Activated effector memory CD4-positive, alpha-beta T cell treated with Interleukin-2 at 50 U/mL for 16 hours (primary cell): ENCODE data around the gene HRCT1.
A peak's percentile ranks its signal among the peaks of the same experiment; 100 is the strongest.

Experiments
- DNase-seq: peaks from one replicate; pipeline ENCODE4 v3.0.0-alpha.2; 2020

The HRCT1 gene

DNA sequence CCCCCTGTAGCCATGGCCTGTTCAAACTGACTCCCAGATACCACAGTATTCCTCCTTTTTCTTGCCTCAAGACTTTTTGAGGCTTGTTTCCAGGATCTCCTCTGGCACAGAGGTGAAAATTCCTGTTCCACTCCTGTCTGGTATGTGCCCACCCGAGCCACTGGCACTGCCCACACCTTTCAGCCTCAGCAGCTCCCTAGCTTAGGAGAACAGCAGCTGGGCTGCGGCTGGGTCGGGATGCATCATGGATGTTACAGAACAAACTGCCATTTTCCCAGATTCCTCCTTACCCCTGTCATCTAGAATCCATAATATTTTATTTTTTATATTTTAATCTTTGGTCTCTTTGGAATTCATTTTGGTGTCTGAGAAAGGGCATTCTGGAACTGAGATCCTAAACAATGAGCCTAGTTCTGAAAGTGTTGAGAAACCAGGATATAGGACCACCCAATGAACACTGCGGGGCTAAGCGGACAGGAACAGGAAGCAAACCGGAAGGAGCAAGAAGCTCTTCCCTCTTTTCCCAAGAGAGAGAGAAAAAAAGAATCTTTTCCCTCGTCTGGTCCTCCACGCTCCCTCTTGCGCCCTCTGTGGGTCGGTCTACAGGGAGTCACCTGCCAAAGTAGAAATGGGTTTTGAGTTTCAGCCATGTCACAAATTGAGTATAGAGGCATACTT lies 39.5 kb downstream of the HRCT1 start:
- peak; percentile 49 for DNase-seq

DNA sequence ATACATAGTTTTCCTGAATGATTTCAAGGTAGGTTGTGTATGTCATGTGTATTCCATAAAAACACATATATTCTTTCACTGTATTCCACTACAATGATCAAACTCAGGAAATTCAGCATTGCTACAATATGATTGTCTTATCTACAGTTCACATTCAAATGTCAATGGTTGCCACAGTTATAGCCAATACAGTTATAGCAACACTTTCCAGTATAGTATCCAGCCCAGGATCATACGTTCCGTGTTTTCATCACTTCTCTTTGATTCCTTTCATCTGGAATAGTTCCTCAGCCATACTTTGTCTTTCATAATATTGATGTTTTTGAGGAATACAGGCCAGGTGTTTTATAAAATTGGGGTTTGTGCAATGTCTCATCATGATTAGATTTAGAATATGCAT lies 42.4 kb downstream of the HRCT1 start:
- DNase-seq: no peak

DNA sequence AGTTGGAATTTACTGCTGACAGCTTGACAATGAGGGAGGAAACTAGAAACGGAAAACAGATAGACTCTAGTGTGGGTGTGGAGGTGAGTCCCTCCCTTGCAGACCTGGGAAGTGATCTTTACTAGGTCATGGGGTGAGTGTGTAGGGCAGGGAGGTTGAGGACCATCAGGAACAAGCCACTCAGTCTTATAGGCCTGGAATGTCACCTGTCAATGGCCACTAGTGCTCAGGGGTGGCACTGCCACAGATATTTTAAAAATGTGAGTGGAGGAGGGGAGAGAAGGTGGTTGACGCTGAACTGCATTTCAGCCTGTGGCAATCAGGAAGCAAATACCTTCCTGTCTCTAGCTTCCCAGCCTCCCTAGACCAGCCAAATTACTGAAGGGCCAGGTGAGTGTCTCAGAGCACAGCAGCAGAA lies 42.9 kb downstream of the HRCT1 start:
- no peak for DNase-seq

DNA sequence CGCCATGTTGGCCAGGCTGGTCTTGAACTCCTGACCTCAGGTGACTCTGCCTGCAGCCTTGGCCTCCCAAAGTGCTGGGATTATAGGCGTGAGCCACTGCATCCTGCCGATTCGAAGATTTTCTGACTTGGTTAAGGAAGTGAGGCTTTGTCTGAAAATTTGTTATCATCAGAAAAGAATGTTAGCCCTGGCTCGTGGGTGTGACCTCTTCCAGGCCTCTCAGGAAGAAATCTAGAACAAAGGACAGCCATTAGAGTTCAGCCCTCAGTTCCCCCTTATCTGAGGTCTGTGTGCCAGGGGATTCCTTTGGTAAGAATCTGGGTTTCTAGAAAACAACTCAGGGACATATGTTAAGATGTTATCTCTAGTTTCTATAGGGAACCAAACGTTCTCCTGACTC lies 45.7 kb downstream of the HRCT1 start:
- DNase-seq: no peak

DNA sequence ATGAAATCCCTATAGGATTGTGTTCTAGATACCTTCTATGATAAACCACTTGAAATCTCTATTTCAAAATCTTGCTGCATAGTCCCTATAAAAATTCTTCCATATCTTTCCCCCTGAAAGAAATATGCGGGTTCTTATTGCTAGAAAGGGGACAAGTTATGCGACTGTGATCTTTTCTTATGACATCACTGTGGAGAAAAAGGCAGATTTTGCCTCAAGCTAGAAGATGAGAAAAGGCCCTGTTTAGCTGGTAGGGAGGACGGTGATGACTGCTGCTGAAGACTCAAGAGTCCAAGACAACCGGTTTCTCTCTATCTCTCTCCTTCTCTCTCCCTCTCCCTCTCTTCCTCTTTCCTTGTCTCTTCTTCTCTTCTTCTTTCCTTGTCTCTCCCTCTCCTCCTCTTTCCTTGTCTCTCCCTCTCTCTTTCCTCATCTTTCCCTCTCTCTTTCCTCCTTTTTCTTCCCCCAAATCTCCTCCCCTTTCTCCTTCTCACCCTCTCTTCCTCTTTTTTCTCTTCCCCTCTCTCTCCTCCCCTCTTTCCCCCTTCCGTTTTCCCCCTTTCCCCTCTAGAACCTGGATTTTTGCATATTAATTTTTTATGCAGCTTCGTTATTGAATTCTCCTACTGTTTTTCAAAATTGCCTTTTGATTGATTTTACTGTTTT lies 46.7 kb downstream of the HRCT1 start:
- no peak for DNase-seq

DNA sequence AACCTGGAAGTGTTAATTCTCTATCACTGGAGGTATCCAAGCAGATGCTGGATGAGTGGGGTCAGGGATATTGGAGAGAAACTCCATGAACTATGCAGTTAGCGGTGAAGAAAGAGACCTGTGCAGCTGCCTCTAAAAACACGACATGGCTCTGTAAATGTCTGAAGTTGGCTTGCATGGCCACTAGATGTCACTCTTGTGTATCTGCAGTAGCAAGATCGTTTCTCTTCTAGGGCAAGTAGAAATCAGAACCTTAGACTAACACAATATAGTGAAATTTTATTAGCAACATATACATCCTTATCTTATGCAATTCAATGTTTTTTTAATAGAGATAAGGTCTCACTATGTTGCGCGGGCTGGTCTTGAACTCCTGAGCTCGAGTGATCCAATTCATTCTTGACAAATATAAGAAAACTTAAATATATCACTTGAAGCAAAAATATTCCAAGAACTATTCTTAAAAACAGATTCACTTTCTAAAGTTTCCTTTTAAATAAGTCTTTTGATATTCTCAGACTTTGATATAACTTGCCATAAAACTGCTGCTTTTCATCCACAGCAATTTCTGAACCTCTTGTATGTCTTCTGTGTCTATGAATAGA lies 49.0 kb downstream of the HRCT1 start:
- DNase-seq: peak; percentile 19

DNA sequence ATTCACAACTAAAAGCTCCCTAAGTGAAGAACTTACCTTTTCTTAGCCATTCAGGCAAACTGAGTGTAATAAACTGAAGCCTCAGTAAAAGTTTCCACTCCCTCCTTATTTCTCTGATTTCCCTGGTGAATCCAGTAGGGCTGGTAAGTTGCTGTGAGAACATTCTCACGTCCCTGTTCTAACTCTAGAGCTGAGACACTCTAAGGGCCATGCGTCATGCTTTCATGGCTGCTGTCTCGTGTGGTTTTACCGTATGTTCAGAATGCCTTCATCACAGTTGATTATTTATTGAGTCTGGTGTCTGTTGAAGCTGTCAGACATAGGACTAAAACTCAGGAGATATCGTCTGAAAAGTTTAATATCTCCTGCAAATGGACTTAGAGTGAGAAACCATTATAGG lies 50.6 kb downstream of the HRCT1 start:
- no peak for DNase-seq
